Keratinocyte (primary cell): ENCODE results near the gene KBTBD6. TPM values are rescaled to one million over a fixed set of nuclear protein-coding genes. Genes with fewer than 3 reads are reported as not detected.
A peak's percentile ranks its signal among the peaks of the same experiment; 100 is the strongest.

ENCODE experiments used
- DNase-seq: peaks from one replicate; pipeline ENCODE4 v3.0.0-alpha.2; 2011; ENCODE audit warnings: low read depth, missing footprints, low spot score
- FAIRE-seq: peaks from 2 replicates; lab custom pipeline; 2011; peaks lifted over from hg19 to GRCh38; lab: Jason Lieb, UNC
- H2AFZ ChIP-seq: 2 replicates; pipeline ENCODE4 v1.6.0; 2012; ENCODE audit warnings: low read length, control low read depth, inconsistent platforms; ENCODE audit not compliant: control insufficient read depth
- H3K27ac ChIP-seq: 2 replicates; pipeline ENCODE4 v1.5.1; 2011; ENCODE audit warnings: low read length; ENCODE audit not compliant: control insufficient read depth, insufficient read depth
- H3K27me3 ChIP-seq: 3 replicates; pipeline ENCODE4 v1.6.0; 2011; ENCODE audit warnings: low read length; ENCODE audit not compliant: control insufficient read depth, insufficient read depth; ENCODE audit errors: extremely low read depth
- H3K36me3 ChIP-seq, 2 experiments: 2 replicates in 1 of 2; 3 replicates in 1 of 2; pipeline ENCODE4 v1.5.1; 2011; ENCODE audit warnings: low read length in 2 of 2, mild to moderate bottlenecking in 1 of 2; ENCODE audit not compliant: control insufficient read depth in 2 of 2, insufficient read depth in 2 of 2; ENCODE audit errors: extremely low read depth in 1 of 2
- H3K4me1 ChIP-seq: 3 replicates; pipeline ENCODE4 v1.5.1; 2011; ENCODE audit warnings: low read length; ENCODE audit not compliant: control insufficient read depth, insufficient read depth; ENCODE audit errors: extremely low read depth
- H3K4me2 ChIP-seq: 3 replicates; pipeline ENCODE4 v1.6.0; 2011; ENCODE audit warnings: low read depth, low read length; ENCODE audit not compliant: control insufficient read depth, insufficient read depth; ENCODE audit errors: extremely low read depth
- H3K4me3 ChIP-seq, 3 experiments: fragments of 200-600 bp in 1 of 3; sonication (generic) in 1 of 3; 2 replicates in 2 of 3; 3 replicates in 1 of 3; pipeline ENCODE4 v1.5.1; 2011 to 2016; ENCODE audit warnings: low read length in 3 of 3, mild to moderate bottlenecking in 3 of 3, control low read depth in 2 of 3, inconsistent platforms in 1 of 3, low read depth in 1 of 3, mixed read lengths in 1 of 3, mixed run types in 1 of 3, moderate library complexity in 1 of 3; ENCODE audit not compliant: control insufficient read depth in 2 of 3, insufficient read depth in 2 of 3; ENCODE audit errors: extremely low read depth in 1 of 3
- H3K79me2 ChIP-seq: 2 replicates; pipeline ENCODE4 v1.6.0; 2012; ENCODE audit warnings: low read length; ENCODE audit not compliant: control insufficient read depth, insufficient read depth
- H3K9ac ChIP-seq: 3 replicates; pipeline ENCODE4 v1.6.0; 2011; ENCODE audit warnings: low read length; ENCODE audit not compliant: control insufficient read depth, insufficient read depth; ENCODE audit errors: extremely low read depth
- H3K9me1 ChIP-seq: 3 replicates; pipeline ENCODE4 v1.6.0; 2011; ENCODE audit warnings: low read length; ENCODE audit not compliant: control insufficient read depth, insufficient read depth; ENCODE audit errors: extremely low read depth
- H3K9me3 ChIP-seq: 2 replicates; pipeline ENCODE4 v1.5.1; 2012; ENCODE audit warnings: low read depth, low read length; ENCODE audit not compliant: control insufficient read depth
- H4K20me1 ChIP-seq: 3 replicates; pipeline ENCODE4 v1.6.0; 2011; ENCODE audit warnings: low read length; ENCODE audit not compliant: control insufficient read depth, insufficient read depth; ENCODE audit errors: extremely low read depth
- CTCF ChIP-seq, 3 experiments: IDR thresholded peaks in 1 of 3; conservative IDR thresholded peaks in 1 of 3; optimal IDR thresholded peaks in 1 of 3; 2 replicates in 2 of 3; 3 replicates in 1 of 3; pipeline versions ENCODE3 to v1.5.1; 2011; ENCODE audit warnings: low read length in 3 of 3, mild to moderate bottlenecking in 3 of 3, moderate library complexity in 2 of 3, control low read depth in 1 of 3, inconsistent platforms in 1 of 3; ENCODE audit not compliant: insufficient read depth in 2 of 3; ENCODE audit errors: extremely low read depth in 1 of 3
- EZH2 ChIP-seq: IDR thresholded peaks from one replicate; pipeline ENCODE4 v1.6.1; 2012; ENCODE audit warnings: inconsistent platforms, mild to moderate bottlenecking, low read length, moderate library complexity
- dilution Hi-C: fragments of 300-500 bp; cut with MboI; formaldehyde crosslinking; loops from one replicate; pipeline ENCODE4 v1.7.0; 2020; ENCODE audit warnings: low sequenced_read_pairs; ENCODE audit not compliant: extremely low pct_ligation_motif_present
- polyA plus RNA-seq, 5 experiments: library from polyadenylated mRNA; depleted of rRNA in 3 of 5; stranded (reverse) in 3 of 5; stranded (forward) in 1 of 5; unstranded in 1 of 5; fragments of >200 nt; gene quantifications; 1 replicate in 1 of 5; 2 replicates in 3 of 5; 3 replicates in 1 of 5; pipeline versions ENCODE4 v1.2.1 to v1.2.3, GENCODE V29; 2011 to 2012; ENCODE audit warnings: missing spikeins in 2 of 5, low read depth in 1 of 5, low replicate concordance in 1 of 5

KBTBD6 gene
- polyA plus RNA-seq, 1 donor (not counting 4 experiments of a cell fraction or from before 2014, with no cell fraction given), result 4.9 TPM

GRCh38 chr13:41139296-41139966, 6.8 kb upstream of the KBTBD6 start:
- dilution Hi-C loops, result no loop called here
- Histone ChIP-seq H3K27ac (peak overlapping the region; percentile 91), H3K36me3 (no peaks in the 10 kb centered on the region)

GRCh38 chr13:41137951-41138350, 5.3 kb upstream of the KBTBD6 start:
- no peak for TF ChIP-seq CTCF (optimal IDR thresholded peaks at IDR 0.05 in 1 of 3, IDR thresholded peaks at IDR 0.05 in 1 of 3, conservative IDR thresholded peaks at IDR 0.05 in 1 of 3; ENCODE audit: extremely low read depth in 1 of 3, insufficient read depth in 2 of 3, low read length in 3 of 3)
- no peak for TF ChIP-seq EZH2
- Histone ChIP-seq H3K27me3 (no peaks in the 10 kb centered on the region), H2AFZ (no peak overlapping the region), H4K20me1 (no peaks in the 10 kb centered on the region), H3K9me3 (no peaks in the 10 kb centered on the region), H3K4me3 (no peak overlapping the region), H3K4me2 (peak overlapping the region; percentile 64), H3K36me3 (no peaks in the 10 kb centered on the region), H3K9ac (peak overlapping the region; percentile 68), H3K27ac (peak overlapping the region; percentile 91), H3K9me1 (no peaks in the 10 kb centered on the region), H3K4me1 (peaks cover 38% of the 10 kb centered on the region), H3K79me2 (no peaks in the 10 kb centered on the region)
- dilution Hi-C loops, result no loop called here
- peak; percentile 95 for FAIRE-seq
- DNase-seq, result peak; percentile 84

More at GRCh38 chr13:41139296-41139966, 6.8 kb upstream of the KBTBD6 start:
- Histone ChIP-seq H3K4me1 (peaks cover 30% of the 10 kb centered on the region), H3K9me1 (no peaks in the 10 kb centered on the region), H4K20me1 (no peaks in the 10 kb centered on the region), H3K9ac (no peak overlapping the region), H3K9me3 (no peaks in the 10 kb centered on the region), H3K79me2 (no peaks in the 10 kb centered on the region), H3K4me3 (no peak overlapping the region), H3K4me2 (no peak overlapping the region), H2AFZ (no peak overlapping the region), H3K27me3 (no peaks in the 10 kb centered on the region)
- DNase-seq (no peak), FAIRE-seq (no peak)
- no peak for TF ChIP-seq EZH2
- TF ChIP-seq CTCF (optimal IDR thresholded peaks at IDR 0.05 in 1 of 3, IDR thresholded peaks at IDR 0.05 in 1 of 3, conservative IDR thresholded peaks at IDR 0.05 in 1 of 3; ENCODE audit: extremely low read depth in 1 of 3, insufficient read depth in 2 of 3, low read length in 3 of 3), result no peak
